Measurements from ENCODE around the gene BORCS6. TPM values are rescaled to one million over a fixed set of nuclear protein-coding genes. Genes with fewer than 3 reads are reported as not detected.

The BORCS6 gene
- total and polyA plus RNA-seq, 2 of the 13 experiments (the other 11 are each of a cell fraction or from before 2014, with no cell fraction given): 2.0 to 5.1 TPM

DNA sequence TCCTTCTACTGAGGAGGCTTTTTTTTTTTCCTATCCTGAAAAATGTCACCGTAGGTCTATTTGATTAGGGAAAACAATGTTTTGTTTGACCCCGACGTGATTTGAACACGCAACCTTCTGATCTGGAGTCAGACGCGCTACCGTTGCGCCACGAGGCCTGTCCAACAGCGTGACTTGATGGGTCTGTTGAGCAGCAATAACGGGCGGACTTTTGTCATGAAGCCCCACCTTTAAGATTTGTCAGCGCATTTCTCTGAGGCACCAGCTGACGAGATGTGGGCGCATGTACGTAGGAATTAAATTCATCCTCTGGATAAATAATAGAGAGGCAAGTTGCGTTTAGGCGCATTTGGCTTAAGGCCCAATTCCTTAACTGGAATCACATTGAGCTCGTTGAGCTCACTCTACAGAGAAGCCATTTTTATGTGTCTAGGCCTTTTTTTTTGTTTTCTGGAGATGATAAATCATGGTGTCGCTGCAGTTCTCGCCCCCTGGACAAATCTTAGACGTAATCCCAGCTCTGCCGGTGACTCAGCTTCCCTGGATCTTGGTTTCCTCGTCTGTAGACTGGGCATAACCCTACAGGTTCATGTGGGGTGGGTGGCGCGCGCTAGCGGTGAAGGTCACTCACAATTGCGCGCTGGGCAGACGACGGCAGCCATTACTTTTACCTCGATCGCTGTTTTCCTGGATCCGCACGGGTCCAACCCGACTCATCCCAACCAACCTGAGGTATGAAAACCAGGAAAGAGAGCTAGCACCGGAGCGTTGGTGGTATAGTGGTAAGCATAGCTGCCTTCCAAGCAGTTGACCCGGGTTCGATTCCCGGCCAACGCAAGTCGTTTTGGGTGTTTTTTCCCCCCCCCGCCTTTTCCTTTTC, 31.0 kb upstream of the BORCS6 start (continued):
- TF ChIP-seq TOPORS (CRISPR knock-in tag; IDR thresholded peaks at IDR 0.05) (peak; percentile 86; the same call in 1 of the 2 replicates), PHF8 (CRISPR knock-in tag; IDR thresholded peaks at IDR 0.05) (peak; percentile 51; the same call in 1 of the 2 replicates), NPAS2 (CRISPR knock-in tag; IDR thresholded peaks at IDR 0.05; ENCODE audit: borderline replicate concordance) (0 out of 2 replicates have a peak, but pooled peaks have one; percentile 44), REPIN1 (CRISPR knock-in tag; IDR thresholded peaks at IDR 0.05; ENCODE audit: borderline replicate concordance, low read depth) (peak; percentile 33; the same call in 1 of the 2 replicates), NCOA2 (CRISPR knock-in tag; IDR thresholded peaks at IDR 0.05) (peak; percentile 38; the same call in 1 of the 2 replicates), IKZF4 (CRISPR knock-in tag; IDR thresholded peaks at IDR 0.05; ENCODE audit: borderline replicate concordance, low read depth, not compliant biosample characterization) (peak; percentile 53), PAF1 (CRISPR knock-in tag; IDR thresholded peaks at IDR 0.05) (no peak), GRHL1 (CRISPR knock-in tag; conservative IDR thresholded peaks at IDR 0.05) (no peak), PCBP1 (IDR thresholded peaks at IDR 0.05; ENCODE audit: borderline replicate concordance, low read depth, low read length) (0 out of 2 replicates have a peak, but pooled peaks have one; percentile 19), MXD3 (CRISPR knock-in tag; IDR thresholded peaks at IDR 0.05) (no peak), ZNF557 (CRISPR knock-in tag; IDR thresholded peaks at IDR 0.05) (no peak; the same call in 1 of the 2 replicates), MXD4 (CRISPR knock-in tag; IDR thresholded peaks at IDR 0.05) (no peak), HOXA3 (CRISPR knock-in tag; IDR thresholded peaks at IDR 0.05) (peak; percentile 83), XBP1 (CRISPR knock-in tag; IDR thresholded peaks at IDR 0.05) (no peak), ZNF260 (CRISPR knock-in tag; IDR thresholded peaks at IDR 0.05; ENCODE audit: borderline replicate concordance, low read depth) (no peak), SP1 (IDR thresholded peaks at IDR 0.05) (no peak), SP1 (CRISPR knock-in tag; IDR thresholded peaks at IDR 0.05) (peak; percentile 67), ZNF354B (CRISPR knock-in tag; IDR thresholded peaks at IDR 0.05) (0 out of 2 replicates have a peak, but pooled peaks have one; percentile 21), GZF1 (CRISPR knock-in tag; IDR thresholded peaks at IDR 0.05) (peak; percentile 3; the same call in 1 of the 2 replicates), TRIM24 (CRISPR knock-in tag; IDR thresholded peaks at IDR 0.05) (no peak), CREB1 (IDR thresholded peaks at IDR 0.05) (peak; percentile 66), CREB1 (CRISPR knock-in tag; IDR thresholded peaks at IDR 0.05) (no peak; the same call in none of the 2 replicates)
- TF ChIP-seq, protein P1, sequence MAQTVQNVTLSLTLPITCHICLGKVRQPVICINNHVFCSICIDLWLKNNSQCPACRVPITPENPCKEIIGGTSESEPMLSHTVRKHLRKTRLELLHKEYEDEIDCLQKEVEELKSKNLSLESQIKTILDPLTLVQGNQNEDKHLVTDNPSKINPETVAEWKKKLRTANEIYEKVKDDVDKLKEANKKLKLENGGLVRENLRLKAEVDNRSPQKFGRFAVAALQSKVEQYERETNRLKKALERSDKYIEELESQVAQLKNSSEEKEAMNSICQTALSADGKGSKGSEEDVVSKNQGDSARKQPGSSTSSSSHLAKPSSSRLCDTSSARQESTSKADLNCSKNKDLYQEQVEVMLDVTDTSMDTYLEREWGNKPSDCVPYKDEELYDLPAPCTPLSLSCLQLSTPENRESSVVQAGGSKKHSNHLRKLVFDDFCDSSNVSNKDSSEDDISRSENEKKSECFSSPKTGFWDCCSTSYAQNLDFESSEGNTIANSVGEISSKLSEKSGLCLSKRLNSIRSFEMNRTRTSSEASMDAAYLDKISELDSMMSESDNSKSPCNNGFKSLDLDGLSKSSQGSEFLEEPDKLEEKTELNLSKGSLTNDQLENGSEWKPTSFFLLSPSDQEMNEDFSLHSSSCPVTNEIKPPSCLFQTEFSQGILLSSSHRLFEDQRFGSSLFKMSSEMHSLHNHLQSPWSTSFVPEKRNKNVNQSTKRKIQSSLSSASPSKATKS (CRISPR knock-in tag; IDR thresholded peaks at IDR 0.05): no peak
- TF ChIP-seq, protein P2, sequence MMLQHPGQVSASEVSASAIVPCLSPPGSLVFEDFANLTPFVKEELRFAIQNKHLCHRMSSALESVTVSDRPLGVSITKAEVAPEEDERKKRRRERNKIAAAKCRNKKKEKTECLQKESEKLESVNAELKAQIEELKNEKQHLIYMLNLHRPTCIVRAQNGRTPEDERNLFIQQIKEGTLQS (CRISPR knock-in tag; IDR thresholded peaks at IDR 0.05): 0 out of 2 replicates have a peak, but pooled peaks have one; percentile 26
- TF ChIP-seq, protein P3, sequence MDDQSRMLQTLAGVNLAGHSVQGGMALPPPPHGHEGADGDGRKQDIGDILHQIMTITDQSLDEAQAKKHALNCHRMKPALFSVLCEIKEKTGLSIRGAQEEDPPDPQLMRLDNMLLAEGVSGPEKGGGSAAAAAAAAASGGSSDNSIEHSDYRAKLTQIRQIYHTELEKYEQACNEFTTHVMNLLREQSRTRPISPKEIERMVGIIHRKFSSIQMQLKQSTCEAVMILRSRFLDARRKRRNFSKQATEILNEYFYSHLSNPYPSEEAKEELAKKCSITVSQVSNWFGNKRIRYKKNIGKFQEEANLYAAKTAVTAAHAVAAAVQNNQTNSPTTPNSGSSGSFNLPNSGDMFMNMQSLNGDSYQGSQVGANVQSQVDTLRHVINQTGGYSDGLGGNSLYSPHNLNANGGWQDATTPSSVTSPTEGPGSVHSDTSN (CRISPR knock-in tag; IDR thresholded peaks at IDR 0.05; ENCODE audit: borderline replicate concordance): no peak

Data from HepG2 (cell line).